Esophagus muscularis mucosa (tissue), 3 donors: Measurements from ENCODE around the gene MVB12B.
"Not testable (repeated sequence)": the region's sequence is repeated elsewhere in the genome, so short reads cannot be mapped to it uniquely, and the experiment has no call there.

Experiments
- CTCF ChIP-seq, 3 experiments: fragments of 200-600 bp in 2 of 3; fragments of 450-650 bp in 1 of 3; sonication (generic) in 2 of 3; IDR thresholded peaks; one replicate each; pipeline ENCODE4 v1.5.1; 2017 to 2019; ENCODE audit warnings: antibody characterized with exemption in 3 of 3, mild to moderate bottlenecking in 2 of 3, moderate library complexity in 1 of 3
- POLR2A ChIP-seq: fragments of 450-650 bp; IDR thresholded peaks from one replicate; pipeline ENCODE4 v1.6.1; 2017; ENCODE audit warnings: antibody characterized with exemption, moderate library complexity, mild to moderate bottlenecking, low read depth
- POLR2AphosphoS5 ChIP-seq, 2 donors: sonication (generic); formaldehyde crosslinking; IDR thresholded peaks; one replicate each; pipeline ENCODE4 v1.6.1; 2017; ENCODE audit warnings: antibody characterized with exemption in 2 of 2

- TF ChIP-seq POLR2AphosphoS5 (IDR thresholded peaks at IDR 0.05); POLR2A; CTCF (IDR thresholded peaks at IDR 0.05): not testable (repeated sequence)
These were observed 150.8 kb downstream of the MVB12B start for GRCh38 chr9:126477432-126477831.
